ENCODE measurements around the gene KMT2B. TPM values are rescaled to one million over a fixed set of nuclear protein-coding genes. Genes with fewer than 3 reads are reported as not detected.

KMT2B gene
- total and polyA plus RNA-seq, 12 donors: 6.6 to 97.3 (median 22.6) TPM

GRCh38 chr19:35715981-35716800 lies 1.6 kb upstream of the KMT2B start:
- peaks cover 0 to 12% of the 10 kb centered on the region in 2 donors for H3K36me3 ChIP-seq (replicated peaks in 1 of 2)
- DNase-seq: peak; percentile 66 to 81 (median 72)
- intact Hi-C loops (cut with DNase I): loop anchor here in 1 of 2 donors (2.0 to 10.0 kb wide), 2 partner anchors 21 to 171 kb away; partner anchors contain the start of gene TMEM147
- TF ChIP-seq POLR2A (IDR thresholded peaks at IDR 0.05): no peak
- TF ChIP-seq, protein P1, sequence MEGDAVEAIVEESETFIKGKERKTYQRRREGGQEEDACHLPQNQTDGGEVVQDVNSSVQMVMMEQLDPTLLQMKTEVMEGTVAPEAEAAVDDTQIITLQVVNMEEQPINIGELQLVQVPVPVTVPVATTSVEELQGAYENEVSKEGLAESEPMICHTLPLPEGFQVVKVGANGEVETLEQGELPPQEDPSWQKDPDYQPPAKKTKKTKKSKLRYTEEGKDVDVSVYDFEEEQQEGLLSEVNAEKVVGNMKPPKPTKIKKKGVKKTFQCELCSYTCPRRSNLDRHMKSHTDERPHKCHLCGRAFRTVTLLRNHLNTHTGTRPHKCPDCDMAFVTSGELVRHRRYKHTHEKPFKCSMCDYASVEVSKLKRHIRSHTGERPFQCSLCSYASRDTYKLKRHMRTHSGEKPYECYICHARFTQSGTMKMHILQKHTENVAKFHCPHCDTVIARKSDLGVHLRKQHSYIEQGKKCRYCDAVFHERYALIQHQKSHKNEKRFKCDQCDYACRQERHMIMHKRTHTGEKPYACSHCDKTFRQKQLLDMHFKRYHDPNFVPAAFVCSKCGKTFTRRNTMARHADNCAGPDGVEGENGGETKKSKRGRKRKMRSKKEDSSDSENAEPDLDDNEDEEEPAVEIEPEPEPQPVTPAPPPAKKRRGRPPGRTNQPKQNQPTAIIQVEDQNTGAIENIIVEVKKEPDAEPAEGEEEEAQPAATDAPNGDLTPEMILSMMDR (IDR thresholded peaks at IDR 0.05): no peak
- 0 to 5% (median 3%) methylated on average over 33 to 52 of the region's 52 CpGs for WGBS, 4 donors
- H3K4me1 ChIP-seq (replicated peaks in 1 of 2): peaks cover 21 to 26% of the 10 kb centered on the region in 2 donors
- H3K4me3 ChIP-seq: peak overlapping the region; percentile 0 to 99 (median 56)
- no peaks in the 10 kb centered on the region for H3K27me3 ChIP-seq
- H3K9me3 ChIP-seq (replicated peaks in 1 of 3): no peaks in the 10 kb centered on the region
- H3K27ac ChIP-seq: peak overlapping the region; percentile 50 to 99 (median 70)

GRCh38 chr19:35716801-35717664 lies 770 bp upstream of the KMT2B start:
- Histone ChIP-seq H3K9me3 (replicated peaks in 1 of 3) (no peaks in the 10 kb centered on the region), H3K4me3 (peak overlapping the region; percentile 0 to 99 (median 78)), H3K27me3 (no peaks in the 10 kb centered on the region), H3K36me3 (replicated peaks in 1 of 2) (peaks cover 0 to 21% of the 10 kb centered on the region in 2 donors), H3K4me1 (replicated peaks in 1 of 2) (peaks cover 21 to 26% of the 10 kb centered on the region in 2 donors), H3K27ac (peak overlapping the region; percentile 68 to 99 (median 85))
- 0 to 1% (median 0%) methylated on average over 9 to 77 of the region's 77 CpGs for WGBS, 4 donors
- intact Hi-C loops (cut with DNase I): loop anchor here in 1 of 2 donors (2.0 to 10.0 kb wide), 2 partner anchors 22 to 172 kb away; partner anchors contain the start of gene TMEM147
- TF ChIP-seq, protein P1 (IDR thresholded peaks at IDR 0.05): peak; percentile 59 to 98 (median 92)
- peak in 1 of 2 donors; percentile 4 for TF ChIP-seq POLR2A (IDR thresholded peaks at IDR 0.05)
- DNase-seq: peak; percentile 94 to 97 (median 96)

DNA sequence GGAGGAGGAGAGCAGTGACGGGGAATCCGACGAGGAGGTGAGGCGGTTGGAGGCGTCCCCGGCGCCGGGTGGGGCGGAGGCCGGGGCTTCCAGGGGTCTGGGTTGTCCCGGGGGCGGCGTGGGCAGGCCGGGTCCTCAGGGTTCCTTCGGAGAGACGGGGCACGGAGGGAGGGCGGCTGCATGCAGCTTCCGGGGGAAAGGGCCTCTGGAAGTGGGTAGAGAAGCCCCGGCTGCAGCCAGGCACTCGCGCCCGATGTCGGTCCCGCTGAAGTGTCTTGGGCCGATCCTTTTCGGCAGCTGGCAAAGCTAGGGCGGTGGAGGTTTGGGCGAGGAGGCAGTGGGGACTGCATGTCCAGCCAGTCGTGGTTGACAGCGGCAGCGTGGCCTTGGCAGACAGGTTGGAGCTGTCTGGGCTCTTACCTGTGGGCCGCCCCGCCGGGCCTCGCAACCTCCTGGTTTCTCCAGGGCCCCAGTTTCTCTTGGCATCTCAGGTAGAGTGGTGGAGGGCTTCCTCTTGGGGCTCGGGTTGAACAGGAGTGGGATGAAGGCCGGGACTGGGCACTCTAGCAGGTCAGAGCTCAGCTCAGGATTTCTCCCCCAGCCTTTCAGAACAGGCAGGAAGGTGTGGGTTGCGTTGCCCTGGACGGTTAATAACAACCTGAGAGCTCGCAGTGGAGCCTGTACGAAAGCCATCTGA lies 690 bp downstream of the KMT2B start:
- DNase-seq: peak in 5 of 7 donors; percentile 44 to 66 (median 62)

More for the DNA sequence above, 690 bp downstream of the KMT2B start:
- 1 to 3% (median 2%) methylated on average over 8 to 42 of the region's 42 CpGs for WGBS, 4 donors
- Histone ChIP-seq H3K4me1 (replicated peaks in 1 of 2) (peaks cover 21 to 26% of the 10 kb centered on the region in 2 donors), H3K9me3 (replicated peaks in 1 of 3) (no peaks in the 10 kb centered on the region), H3K36me3 (replicated peaks in 1 of 2) (peaks cover 0 to 35% of the 10 kb centered on the region in 2 donors), H3K4me3 (peak overlapping the region in 3 of 4 donors; percentile 78 to 99 (median 84)), H3K27me3 (no peaks in the 10 kb centered on the region), H3K27ac (peak overlapping the region in 4 of 5 donors; percentile 72 to 99 (median 87))
- intact Hi-C loops (cut with DNase I): loop anchor here in 1 of 2 donors (10.0 kb wide), 1 partner anchor 174 kb away; the partner anchor contains the start of gene TMEM147
- TF ChIP-seq, protein P1 (IDR thresholded peaks at IDR 0.05): no peak
- TF ChIP-seq POLR2A (IDR thresholded peaks at IDR 0.05): peak in 1 of 2 donors; percentile 4
